Stimulated activated CD4-positive, alpha-beta T cell treated with anti-CD3 and anti-CD28 coated beads, Interleukin-2, amount 100 ng/mL, for 48 hours (primary cell): ENCODE results near the gene ZSCAN4.

Experiments used
- DNase-seq, 2 donors: peaks; one replicate each; pipeline ENCODE4 v3.0.0-alpha.2; 2020

ZSCAN4 gene, protein sequence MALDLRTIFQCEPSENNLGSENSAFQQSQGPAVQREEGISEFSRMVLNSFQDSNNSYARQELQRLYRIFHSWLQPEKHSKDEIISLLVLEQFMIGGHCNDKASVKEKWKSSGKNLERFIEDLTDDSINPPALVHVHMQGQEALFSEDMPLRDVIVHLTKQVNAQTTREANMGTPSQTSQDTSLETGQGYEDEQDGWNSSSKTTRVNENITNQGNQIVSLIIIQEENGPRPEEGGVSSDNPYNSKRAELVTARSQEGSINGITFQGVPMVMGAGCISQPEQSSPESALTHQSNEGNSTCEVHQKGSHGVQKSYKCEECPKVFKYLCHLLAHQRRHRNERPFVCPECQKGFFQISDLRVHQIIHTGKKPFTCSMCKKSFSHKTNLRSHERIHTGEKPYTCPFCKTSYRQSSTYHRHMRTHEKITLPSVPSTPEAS

DNA sequence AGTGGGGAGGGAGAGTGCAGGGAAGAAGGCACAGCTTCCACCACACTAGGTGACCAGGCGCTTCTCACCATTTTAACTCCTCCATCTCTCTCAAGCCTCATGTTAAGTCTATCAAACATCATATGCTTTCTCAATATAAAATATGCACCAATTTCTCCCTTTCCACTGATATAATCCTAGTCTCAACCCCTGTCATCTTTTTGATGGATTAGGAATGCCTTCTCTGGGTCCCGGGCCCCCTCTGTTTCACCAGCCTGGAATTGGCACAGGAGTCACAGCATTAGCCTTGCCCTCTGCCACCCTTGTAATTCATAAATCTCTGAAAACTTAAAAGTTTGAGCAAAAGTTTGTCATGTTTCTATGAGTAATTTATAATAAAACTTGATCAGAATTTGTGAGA lies at the start of gene ZSCAN4:
ZSCAN4 (plus strand) TSS at position 301 of the 400 bp plus-strand sequence. CDS start 7,211 bp downstream, outside the sequence.
- DNase-seq, result no peak

DNA sequence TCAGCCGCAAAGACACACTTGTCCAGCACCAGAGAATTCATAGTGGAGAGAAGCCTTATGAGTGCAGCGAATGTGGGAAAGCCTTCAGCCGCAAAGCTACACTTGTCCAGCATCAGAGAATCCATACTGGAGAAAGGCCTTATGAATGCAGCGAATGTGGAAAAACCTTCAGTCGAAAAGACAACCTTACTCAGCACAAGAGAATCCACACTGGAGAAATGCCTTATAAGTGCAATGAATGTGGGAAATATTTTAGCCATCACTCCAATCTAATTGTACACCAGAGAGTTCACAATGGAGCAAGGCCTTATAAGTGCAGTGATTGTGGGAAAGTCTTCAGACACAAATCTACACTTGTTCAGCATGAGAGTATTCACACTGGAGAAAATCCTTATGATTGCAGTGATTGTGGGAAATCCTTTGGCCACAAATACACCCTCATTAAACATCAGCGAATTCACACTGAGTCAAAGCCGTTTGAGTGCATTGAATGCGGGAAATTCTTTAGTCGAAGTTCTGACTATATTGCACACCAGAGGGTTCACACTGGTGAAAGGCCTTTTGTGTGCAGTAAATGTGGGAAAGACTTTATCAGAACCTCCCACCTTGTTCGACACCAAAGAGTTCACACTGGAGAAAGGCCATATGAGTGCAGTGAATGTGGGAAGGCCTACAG lies 47.9 kb upstream of the ZSCAN4 start:
- DNase-seq, result no peak

DNA sequence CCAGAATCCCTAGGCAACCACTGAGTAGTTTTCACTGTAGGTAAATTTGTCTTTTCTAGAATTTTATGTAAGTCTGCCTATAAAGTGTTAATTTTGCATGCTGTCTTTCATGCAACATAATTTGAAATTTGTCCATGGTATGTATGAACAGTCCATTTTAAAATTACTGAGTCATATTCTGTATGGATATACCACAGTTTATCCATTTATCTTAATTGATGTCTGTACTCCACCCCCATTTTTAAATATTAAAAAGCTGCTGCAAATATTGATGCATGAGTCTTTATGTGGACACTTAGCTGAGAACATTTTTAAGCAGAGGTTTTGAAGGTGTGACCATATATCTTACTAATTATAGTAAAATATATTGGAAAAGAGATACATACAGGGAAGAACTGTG lies 45.6 kb upstream of the ZSCAN4 start:
- no peak for DNase-seq

DNA sequence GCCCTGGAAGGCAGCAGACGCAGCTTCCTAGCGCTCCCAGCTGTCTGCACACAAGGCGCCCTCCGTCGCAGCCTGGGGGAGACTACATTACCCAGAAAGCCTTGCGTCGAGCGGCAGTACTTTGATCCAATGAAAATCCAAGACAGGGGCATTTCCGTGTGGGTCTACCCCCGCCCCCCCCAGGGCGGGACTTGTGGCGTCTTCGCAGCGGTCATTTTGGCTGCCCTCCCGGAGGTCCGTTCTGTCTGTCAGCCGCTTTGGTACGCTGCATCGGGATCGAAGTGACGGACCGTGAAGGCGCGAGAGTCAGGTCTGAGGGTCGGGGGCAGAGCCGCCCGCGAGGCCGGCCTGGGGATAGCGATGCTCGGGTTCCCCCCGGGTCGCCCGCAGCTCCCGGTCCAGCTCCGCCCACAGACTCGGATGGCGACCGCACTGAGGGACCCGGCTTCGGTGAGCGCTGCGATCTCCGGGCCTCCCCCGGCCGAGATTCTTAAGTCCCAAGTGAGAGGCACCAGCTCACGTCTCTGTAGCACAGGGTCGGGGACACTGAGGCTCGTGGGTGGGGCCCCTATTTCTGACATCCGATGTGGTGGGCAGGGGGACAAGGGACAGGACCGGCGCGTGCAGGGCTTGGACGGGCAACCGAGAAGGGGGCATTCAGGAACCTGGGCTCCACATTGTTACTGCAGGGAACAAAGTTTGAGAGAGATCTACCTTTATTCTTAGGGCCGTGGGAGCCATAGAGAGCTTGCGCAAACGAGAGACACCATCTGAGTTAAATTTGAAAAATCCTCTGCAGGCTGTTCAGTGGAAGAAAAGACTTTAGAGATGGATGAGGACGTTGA lies 35.5 kb upstream of the ZSCAN4 start, which contains the start of gene ZNF211:
ZNF211 (plus strand) TSS at position 182 of the 845 bp plus-strand sequence; CDS start at position 361, 179 bp downstream.
- DNase-seq, result peak; percentile 75

DNA sequence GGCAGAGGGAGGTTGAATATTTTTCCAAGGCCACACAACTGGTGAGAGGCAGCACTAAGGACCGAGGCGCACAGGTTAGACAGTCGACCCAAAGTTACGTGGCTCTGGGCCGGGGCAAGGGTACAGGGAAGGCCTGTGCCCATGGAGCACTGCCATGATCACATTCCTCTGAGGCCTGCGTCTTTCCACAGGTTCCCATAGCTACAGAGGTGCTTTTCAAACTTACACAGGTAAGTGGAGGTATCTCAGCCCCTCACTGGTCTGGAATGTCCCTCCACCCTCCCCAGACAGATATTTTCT lies 35.0 kb upstream of the ZSCAN4 start:
- DNase-seq, result no peak

DNA sequence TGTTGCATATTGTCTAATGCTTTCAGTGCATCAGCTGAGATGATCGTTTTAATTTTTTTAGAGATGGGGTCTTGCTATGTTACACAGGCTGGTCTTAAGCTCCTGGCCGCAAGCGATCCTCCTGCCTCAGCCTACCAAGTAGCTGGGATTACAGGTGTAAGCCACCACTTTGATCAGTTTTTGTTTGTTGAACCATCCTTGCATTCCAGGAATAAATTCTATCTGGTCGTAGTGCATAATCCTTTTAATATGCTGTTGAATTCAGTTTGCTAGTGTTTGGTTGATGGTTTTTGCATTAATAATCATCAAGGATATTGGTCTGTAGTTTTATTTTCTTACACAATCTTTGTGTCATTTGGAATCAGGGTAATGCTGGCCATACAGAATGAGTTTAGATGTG lies 31.4 kb upstream of the ZSCAN4 start:
- no peak for DNase-seq

DNA sequence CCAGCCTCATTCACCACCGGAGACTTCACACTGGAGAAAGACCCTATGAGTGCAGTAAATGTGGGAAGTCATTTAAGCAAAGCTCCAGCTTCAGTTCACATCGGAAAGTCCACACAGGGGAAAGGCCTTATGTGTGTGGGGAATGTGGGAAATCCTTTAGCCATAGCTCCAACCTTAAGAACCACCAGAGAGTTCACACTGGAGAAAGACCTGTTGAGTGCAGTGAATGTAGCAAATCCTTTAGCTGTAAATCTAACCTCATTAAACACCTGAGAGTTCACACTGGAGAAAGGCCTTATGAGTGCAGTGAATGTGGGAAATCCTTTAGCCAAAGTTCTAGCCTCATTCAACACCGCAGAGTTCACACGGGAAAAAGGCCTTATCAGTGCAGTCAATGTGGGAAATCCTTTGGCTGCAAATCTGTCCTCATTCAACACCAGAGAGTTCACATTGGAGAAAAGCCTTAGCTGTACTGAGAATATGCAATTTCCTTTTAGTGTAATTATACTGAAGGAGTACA lies 27.0 kb upstream of the ZSCAN4 start:
- no peak for DNase-seq

DNA sequence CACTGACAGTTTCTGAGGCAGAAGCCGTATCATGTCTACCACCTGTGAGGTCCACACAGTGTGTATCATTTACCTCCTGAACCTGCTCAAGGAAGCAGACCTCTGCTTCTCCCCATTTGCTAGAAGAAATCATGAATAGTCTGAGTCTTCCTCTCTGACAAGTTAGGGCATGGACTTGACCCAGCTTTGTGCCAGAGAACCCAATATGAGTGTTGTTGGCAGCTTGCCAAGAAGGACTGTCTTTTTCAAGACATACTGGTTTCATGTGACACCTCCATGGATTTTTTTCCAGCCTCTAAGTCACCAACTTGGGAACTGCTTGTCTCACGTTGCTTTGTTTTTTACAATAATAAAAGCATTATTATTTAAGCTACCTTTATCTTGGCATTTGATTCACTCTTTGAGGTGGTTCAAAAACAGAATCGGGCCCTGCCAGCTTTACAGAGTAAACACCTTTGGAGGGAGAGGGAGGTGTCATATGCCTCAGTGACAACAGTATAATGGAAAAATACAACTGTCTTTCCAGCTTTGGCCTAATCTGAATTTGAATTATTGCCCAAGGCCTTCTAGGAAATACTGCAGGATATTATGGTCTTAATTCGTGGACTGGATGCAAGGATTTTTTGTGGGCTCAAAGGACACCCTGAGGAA lies 26.2 kb upstream of the ZSCAN4 start:
- no peak for DNase-seq

DNA sequence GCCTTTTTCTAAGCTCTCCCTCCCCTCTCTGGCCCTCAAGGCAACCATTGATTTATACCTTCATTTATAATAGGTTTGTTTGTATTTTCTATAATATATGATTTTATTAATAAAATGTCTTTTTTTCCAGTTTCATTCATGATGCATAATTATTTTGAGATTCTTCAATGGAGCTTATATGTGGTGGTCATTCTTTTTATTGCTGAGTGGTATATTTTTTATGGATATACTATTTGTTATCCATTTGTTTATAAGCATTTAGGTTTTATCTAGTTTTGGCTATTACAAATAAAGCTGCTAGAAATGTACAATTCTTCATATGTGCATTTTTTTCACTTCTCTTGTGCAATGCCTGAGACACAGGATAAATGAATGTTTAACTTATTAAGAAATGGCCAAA lies 25.0 kb upstream of the ZSCAN4 start:
- DNase-seq, result no peak

DNA sequence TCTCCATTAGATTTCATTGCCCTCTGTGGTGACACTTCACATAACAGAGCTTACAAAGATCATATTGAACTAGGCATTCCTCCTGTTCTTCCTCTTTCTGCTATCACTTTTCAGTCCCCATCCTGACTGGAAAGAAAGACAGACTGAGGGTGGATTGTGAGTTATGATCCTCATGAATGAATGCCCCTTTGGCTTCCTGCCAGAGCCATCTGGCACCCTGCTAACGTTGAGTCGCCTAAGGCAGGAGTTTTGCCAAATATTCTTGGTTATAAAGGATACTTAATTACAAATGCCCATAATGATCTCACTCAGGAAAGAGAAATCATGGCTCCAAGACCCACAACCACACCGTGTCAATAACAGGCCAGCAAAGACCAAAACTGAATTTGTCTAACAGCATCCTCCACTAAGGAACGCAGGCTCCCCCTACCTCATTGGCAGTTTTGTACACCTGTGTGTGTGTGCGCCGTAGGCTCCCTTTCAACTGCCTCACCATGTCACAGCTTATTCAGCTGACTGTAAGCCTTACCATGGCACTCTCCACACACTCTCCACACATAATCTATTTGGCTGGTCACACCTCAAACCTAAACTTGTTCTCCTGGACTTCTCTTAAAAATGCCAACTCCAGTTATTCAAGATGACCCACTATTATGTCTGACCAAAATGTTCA lies 20.3 kb upstream of the ZSCAN4 start:
- DNase-seq, result no peak

DNA sequence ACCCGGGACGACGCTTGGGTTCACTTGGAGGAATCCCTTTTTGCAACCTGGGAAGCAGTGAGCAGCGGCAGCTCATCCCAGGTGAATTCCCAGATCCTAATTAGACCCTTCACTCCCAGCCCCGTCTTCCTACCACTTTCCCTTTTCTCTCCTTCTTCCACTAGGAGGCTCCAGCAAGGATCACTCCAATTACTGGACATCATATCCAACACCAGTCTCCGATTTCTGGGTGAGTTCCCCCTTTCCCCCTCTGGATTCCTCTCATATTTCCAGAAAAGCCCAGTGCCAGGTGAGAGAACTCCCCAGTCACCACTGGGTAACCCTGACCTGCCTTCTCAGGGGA lies 17.1 kb upstream of the ZSCAN4 start:
- DNase-seq, result no peak

DNA sequence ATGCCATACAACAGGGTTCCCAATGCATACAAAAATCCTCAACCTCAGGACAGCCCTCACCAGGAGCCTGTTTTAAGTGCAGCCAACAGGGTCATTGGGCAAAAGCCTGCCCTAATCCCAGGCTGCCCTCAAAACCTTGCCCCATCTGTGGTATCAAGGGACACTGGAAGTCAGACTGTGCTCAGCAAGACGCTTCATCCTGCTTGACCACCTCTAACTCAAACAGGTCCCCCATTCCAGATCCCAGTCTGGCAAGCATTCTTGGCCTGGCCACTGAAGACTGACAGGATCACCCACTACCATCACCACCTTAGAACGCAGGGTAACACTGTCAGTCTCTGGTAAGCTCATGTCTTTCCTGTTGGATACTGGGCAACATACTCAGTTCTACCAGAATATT lies 15.0 kb upstream of the ZSCAN4 start:
- DNase-seq, result no peak

DNA sequence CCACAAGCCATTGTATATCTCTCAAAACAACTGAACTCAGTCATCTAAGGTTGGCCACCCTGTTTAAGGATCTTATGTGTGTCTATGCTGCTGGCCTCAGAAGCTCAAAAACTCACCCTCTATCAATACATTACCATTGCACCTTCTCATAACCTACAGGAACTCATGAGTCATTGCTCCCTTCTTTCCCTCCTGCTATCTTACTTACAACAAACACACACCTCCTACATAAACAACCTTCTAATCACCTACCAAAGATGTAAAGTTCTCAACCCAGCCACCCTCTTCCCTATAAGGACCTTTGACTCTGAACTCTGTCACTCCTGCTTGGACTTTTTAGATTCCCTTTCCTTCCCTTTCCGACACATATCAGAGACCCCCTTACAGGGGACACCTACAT lies 13.3 kb upstream of the ZSCAN4 start:
- no peak for DNase-seq

DNA sequence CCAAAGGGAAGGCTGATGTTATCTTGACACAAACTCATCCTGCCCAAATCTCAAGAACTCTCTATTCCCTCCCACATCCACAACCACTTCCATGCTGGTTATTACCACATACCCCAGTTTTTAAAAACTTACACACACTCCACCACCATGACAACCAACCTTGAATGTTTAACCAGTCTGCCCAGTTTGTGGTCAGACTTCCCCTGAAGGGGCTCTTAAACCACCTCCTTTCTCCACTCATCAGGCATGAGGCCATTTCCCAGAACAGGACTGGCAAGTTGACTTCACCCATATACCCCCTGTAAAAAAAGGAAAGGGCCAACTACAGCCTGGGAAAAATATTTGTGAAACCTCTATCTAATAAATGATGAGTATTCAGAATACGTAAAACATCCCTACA lies 12.4 kb upstream of the ZSCAN4 start:
- no peak for DNase-seq

DNA sequence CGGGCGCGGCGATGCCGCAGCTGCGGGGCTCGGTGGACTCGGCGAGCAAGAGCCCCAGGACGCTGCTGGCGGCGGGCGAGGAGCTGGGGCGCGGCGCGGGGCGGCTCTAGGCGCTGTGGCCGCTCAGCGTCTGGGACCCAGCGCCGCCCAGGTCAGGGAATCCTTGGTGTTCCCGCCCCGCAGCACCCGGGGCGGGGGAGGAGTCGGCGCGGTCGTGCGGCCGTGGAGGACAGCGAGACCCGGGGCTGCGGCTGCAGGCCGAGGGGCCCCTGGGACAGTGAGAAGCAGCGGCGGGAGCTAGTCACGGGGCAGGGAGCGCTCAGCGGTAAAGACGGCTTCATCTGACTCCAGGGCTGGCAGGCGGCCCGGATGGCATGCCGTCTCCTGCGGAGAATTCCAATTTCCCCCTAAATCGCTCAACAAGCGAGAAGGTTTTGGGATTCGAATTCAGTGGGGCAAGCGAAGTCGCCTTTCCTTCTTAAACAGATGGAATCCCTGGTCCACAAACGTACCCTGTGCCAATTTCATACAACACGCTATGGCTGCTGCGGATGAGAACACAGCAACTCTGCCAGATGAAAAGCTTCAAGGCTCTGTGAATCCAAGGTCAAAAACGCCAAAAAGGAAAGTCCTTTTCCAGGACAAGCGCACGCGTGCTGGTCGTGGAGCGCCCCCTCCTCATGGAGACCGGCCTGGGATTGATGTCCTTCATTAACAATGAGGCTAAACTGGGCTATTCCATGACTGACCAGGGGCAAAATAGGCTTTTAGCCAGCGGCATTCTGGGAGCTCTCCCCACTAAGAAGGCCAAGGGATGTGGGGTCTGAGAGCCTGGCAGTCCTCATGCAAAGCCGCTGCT lies 4.2 kb upstream of the ZSCAN4 start:
- DNase-seq, result no peak

DNA sequence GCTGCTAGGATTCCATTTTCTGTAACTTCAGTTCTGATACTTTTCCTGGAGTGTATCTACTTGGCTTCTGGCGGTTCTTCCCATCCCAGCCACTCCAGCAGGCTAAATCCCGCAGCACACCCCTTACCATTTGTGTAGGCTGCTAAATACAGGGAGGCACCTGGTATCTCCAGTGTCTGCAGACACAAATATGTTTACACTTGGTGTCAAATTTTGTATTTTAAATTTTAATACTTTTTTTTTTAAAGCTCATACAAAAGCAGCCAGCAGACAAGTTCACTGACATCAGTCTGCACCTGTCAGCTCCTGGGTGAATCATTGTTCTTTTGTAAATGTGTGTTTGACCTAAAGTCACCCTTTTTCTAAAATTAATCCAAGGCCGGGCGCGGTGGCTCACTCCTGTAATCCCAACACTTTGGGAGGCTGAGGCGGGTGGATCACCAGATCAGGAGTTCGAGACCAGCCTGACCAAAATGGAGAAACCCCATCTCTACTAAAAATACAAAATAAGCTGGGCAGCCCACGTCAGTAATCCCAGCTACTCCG lies 3.4 kb upstream of the ZSCAN4 start:
- DNase-seq, result no peak

DNA sequence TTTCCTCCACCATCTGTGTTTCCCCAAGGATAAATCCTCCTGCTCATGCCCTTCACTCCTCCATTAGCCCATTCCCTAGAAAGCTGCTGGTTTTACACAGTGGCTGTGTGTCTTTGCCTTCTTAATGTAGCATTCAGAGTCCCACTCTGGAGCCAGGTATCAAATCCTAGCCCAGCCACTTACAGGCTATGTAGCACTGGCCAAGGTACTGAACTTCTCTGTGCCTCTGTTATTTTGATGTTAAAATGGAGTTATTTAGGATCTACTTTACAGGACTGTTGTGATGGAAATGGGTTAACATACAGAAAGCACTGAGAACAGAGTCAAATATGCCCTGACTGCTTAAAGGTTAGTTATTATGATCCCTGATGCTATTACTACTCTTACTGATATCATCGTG lies 1.5 kb upstream of the ZSCAN4 start:
- no peak for DNase-seq

DNA sequence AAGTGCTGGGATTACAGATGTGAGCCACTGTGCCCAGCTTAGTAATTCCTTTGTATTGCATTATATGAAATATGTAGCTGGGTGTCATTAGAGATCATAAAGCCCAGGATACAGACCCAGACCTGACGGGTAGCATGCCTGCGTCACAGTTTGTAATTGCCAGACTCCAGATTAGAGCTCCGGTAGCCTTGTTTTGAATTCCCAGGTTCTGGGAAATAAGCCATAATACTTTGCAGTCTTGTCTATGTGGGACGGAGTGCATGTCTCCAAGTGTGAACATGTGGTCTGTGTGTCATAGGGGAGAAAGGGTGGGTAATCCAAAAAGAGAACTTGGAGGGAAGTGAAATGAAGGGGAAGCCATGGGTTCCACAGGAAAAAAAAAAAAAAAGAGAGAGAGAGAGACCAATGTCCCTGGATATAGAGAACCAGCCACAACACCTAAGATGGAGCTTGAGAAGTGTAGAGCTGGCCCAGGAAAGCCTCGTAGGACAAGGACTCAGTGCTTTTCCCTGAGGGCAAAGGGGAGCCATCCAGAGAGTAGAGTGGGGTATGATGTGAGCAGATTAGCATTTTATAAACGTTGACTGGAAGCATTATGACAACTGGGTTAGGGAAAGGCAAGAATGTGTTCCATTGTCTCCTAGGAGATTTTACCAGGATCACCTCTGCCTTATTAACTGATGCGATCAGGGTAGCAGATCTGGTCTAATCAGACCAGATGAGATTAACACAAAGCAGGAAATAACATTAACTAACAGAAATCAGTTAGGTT lies 2.6 kb downstream of the ZSCAN4 start:
- DNase-seq, result no peak

DNA sequence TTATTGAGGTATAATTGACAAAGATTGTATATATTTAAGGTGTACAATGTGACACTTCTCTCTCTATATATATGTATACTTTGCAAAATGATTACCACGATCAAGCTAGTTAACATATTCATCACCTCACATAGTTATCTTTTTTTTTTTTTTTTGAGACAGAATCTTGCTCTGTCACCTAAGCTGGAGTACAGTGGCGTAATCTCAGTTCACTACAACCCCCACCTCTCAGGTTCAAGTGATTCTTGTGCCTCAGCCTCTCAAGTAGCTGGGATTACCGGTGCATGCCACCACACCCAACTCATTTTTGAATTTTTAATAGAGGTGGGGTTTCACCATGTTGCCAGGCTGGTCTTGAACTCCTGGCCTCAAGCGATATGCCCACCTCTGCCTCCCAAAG lies 3.7 kb downstream of the ZSCAN4 start:
- DNase-seq, result no peak

DNA sequence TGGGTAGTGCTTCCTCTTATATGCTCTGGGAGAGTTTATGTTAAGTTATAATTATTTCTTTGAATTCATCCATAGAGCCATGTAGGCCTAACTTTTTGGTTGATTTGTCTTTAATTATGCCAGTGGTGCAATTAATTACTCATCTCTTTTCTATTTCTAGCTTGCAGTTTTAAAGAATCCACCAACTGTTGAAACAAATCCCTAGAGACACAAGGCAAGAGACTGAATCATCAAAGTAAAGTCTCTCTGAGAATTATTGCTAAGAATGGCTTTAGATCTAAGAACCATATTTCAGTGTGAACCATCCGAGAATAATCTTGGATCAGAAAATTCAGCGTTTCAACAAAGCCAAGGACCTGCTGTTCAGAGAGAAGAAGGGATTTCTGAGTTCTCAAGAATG lies 7.1 kb downstream of the ZSCAN4 start:
- DNase-seq, result no peak
